ENCODE data around the gene NKTR.

DNA sequence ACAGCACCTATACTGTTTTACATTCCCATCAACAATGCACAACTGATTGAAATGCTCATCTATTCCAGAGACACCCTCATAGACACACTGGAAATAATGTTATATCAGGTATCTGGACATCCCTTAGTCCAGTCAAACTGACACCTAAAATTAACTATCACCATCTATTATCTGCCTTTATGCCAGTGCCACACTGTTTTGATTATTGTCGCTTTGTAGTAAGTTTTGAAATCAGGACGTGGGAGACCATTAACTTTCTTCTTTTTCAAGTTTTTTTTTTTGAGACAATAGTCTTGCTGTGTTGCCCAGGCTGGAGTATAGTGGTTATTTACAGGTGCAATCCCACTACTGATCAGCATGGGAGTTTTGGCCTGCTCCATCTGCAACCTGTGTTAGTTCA is 75.4 kb downstream of the NKTR start:
- TF ChIP-seq, protein P1, sequence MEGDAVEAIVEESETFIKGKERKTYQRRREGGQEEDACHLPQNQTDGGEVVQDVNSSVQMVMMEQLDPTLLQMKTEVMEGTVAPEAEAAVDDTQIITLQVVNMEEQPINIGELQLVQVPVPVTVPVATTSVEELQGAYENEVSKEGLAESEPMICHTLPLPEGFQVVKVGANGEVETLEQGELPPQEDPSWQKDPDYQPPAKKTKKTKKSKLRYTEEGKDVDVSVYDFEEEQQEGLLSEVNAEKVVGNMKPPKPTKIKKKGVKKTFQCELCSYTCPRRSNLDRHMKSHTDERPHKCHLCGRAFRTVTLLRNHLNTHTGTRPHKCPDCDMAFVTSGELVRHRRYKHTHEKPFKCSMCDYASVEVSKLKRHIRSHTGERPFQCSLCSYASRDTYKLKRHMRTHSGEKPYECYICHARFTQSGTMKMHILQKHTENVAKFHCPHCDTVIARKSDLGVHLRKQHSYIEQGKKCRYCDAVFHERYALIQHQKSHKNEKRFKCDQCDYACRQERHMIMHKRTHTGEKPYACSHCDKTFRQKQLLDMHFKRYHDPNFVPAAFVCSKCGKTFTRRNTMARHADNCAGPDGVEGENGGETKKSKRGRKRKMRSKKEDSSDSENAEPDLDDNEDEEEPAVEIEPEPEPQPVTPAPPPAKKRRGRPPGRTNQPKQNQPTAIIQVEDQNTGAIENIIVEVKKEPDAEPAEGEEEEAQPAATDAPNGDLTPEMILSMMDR (IDR thresholded peaks at IDR 0.05): no peak
- no peak for TF ChIP-seq POLR2A (IDR thresholded peaks at IDR 0.05)

Measured in right lobe of liver (tissue), 4 donors.